Measurements from ENCODE around the gene UQCC2. TPM values are rescaled to one million over a fixed set of nuclear protein-coding genes. Genes with fewer than 3 reads are reported as not detected.

Gene UQCC2
- total and polyA plus RNA-seq, 2 of the 8 experiments (the other 6 are each of a cell fraction or from before 2014, with no cell fraction given): 52.1 to 104 TPM

DNA sequence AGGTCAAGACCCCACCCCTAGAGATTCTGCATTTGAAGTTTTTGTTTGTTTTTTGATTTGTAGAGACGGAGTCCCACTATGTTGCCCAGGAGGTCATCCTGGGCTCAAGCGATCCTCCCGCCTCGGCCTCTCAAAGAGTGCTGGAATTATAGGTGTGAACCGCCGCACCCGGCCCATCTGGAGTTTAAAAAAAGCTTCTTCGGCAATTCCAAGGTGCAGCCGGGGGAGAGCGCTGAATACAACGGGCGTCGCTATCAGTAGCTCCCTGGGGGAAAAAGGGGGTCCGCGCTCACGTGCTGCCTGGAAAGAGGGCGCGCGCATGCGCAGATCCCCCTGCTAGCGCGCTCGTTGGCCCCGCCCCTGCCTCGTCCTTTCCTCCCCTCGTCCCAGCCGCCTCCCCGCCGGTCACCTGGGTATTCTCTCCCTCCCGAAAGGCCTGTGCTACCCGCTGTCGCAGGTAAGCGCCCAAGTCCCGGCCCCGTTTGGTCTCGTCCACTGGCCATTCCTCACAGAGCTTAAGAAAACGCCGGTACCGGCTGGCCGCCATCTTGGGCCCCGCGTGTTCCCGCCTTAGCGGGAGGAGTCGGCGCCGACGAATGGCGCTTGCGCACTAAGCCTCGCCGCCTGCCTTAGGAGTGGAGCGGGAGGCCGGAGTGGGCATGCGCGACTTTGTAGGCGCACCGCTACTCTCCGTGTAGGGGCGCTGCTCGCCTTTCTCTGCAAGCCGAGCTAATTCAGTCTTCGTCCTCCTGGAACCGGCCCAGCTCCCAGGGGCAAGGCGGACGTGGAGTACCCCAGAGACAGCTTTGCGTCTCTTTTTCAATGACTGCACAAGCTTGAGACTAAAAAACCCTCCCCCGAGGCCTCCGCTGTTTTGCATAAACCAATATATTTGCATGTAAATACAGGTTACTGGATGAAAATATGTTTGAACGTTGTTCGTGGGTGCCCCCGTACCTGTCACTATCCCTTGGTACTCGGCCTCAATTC lies at the start of gene UQCC2 (continued):
- TF ChIP-seq TAF7 (optimal IDR thresholded peaks at IDR 0.05; ENCODE audit: borderline replicate concordance, low read depth, low read length) (peak; percentile 94), ATF2 (IDR thresholded peaks at IDR 0.05; ENCODE audit: low read length) (peak; percentile 68; the same call in 1 of the 2 replicates), SIN3A (conservative IDR thresholded peaks at IDR 0.05 in 1 of 2, IDR thresholded peaks at IDR 0.05 in 1 of 2; ENCODE audit: low read depth in 1 of 2, low read length in 2 of 2) (0 out of 4 replicates have a peak, but pooled peaks of 1 of the 2 experiments have one; percentile 58), RAD21 (IDR thresholded peaks at IDR 0.05 in 1 of 2, conservative IDR thresholded peaks at IDR 0.05 in 1 of 2; ENCODE audit: low read depth in 2 of 2, low read length in 2 of 2) (peak; percentile 80 to 82), SIX5 (IDR thresholded peaks at IDR 0.05; ENCODE audit: low read depth, low read length) (no peak), GTF2F1 (IDR thresholded peaks at IDR 0.05; ENCODE audit: borderline replicate concordance, low read depth, low read length) (0 out of 2 replicates have a peak, but pooled peaks have one; percentile 58), NRF1 (IDR thresholded peaks at IDR 0.05; ENCODE audit: low read depth, low read length) (peak; percentile 66), JUND (IDR thresholded peaks at IDR 0.05; ENCODE audit: low read length) (no peak), POLR2A (IDR thresholded peaks at IDR 0.05; ENCODE audit: control extremely low read depth in 1 of 2, low read depth in 2 of 2, low read length in 2 of 2) (peak; percentile 78 to 92), USF2 (IDR thresholded peaks at IDR 0.05; ENCODE audit: low read length) (peak; percentile 70), BACH1 (IDR thresholded peaks at IDR 0.05; ENCODE audit: low read length) (peak; percentile 78), CTCF (IDR thresholded peaks at IDR 0.05; ENCODE audit: control extremely low read depth in 1 of 3, insufficient read depth in 1 of 3, low read depth in 1 of 3, low read length in 3 of 3) (peak; percentile 62 to 76 (median 64)), KDM4A (IDR thresholded peaks at IDR 0.05; ENCODE audit: low read depth, low read length, severe bottlenecking) (peak; percentile 93), RBBP5 (IDR thresholded peaks at IDR 0.05; ENCODE audit: borderline replicate concordance, low read depth, low read length) (0 out of 2 replicates have a peak, but pooled peaks have one; percentile 54), POU5F1 (IDR thresholded peaks at IDR 0.05; ENCODE audit: low read depth, low read length) (no peak), TBP (IDR thresholded peaks at IDR 0.05; ENCODE audit: low read depth, low read length) (peak; percentile 86)
